GM18858 (cell line): ENCODE results near the gene LINC01488.

Source experiments
- ATAC-seq: cut with Tn5 transposase; IDR thresholded peaks from one replicate; pipeline ENCODE4 v1.9.1; 2021; ENCODE audit not compliant: unreplicated experiment

The LINC01488 gene

GRCh38 chr11:69541501-69542313 is 60.2 kb downstream of the LINC01488 start:
- ATAC-seq: no peak

GRCh38 chr11:69542314-69543168 is 61.1 kb downstream of the LINC01488 start:
- no peak for ATAC-seq
